BLaER1 treated with 17β-estradiol and CSF1 and Interleukin-3, amounts not matched to agents 10 nM and 100 nM (cell line): ENCODE results near the gene SLC39A11.
A peak's percentile ranks its signal among the peaks of the same experiment; 100 is the strongest.

ENCODE experiments used
- H3K27ac ChIP-seq, 11 experiments: shearing (Covaris generic); formaldehyde crosslinking; 2 replicates each; pipeline ENCODE4 v1.8.1; 2022
- H3K27me3 ChIP-seq, 11 experiments: shearing (Covaris generic); formaldehyde crosslinking; 2 replicates each; pipeline ENCODE4 v1.8.1; 2022
- H3K36me3 ChIP-seq, 11 experiments: shearing (Covaris generic); formaldehyde crosslinking; 2 replicates each; pipeline ENCODE4 v1.8.1; 2022
- H3K4me1 ChIP-seq, 10 experiments: shearing (Covaris generic); formaldehyde crosslinking; 2 replicates each; pipeline ENCODE4 v1.8.1; 2022
- H3K4me2 ChIP-seq, 11 experiments: shearing (Covaris generic); formaldehyde crosslinking; 2 replicates each; pipeline ENCODE4 v1.8.1; 2022
- H3K4me3 ChIP-seq, 10 experiments: shearing (Covaris generic); formaldehyde crosslinking; 2 replicates each; pipeline ENCODE4 v1.8.1; 2022
- H3K9ac ChIP-seq, 11 experiments: shearing (Covaris generic); formaldehyde crosslinking; 2 replicates each; pipeline ENCODE4 v1.8.1; 2022
- H3K9me3 ChIP-seq, 11 experiments: shearing (Covaris generic); formaldehyde crosslinking; replicated peaks in 1 of 11; 2 replicates each; pipeline ENCODE4 v1.8.1; 2022
- H4K20me1 ChIP-seq, 11 experiments: shearing (Covaris generic); formaldehyde crosslinking; 2 replicates each; pipeline ENCODE4 v1.8.1; 2022
- Cebpa-rat ChIP-seq, 11 experiments: shearing (Covaris generic); IDR thresholded peaks; 2 replicates each; pipeline ENCODE4 v1.8.1; 2022

Gene SLC39A11

DNA sequence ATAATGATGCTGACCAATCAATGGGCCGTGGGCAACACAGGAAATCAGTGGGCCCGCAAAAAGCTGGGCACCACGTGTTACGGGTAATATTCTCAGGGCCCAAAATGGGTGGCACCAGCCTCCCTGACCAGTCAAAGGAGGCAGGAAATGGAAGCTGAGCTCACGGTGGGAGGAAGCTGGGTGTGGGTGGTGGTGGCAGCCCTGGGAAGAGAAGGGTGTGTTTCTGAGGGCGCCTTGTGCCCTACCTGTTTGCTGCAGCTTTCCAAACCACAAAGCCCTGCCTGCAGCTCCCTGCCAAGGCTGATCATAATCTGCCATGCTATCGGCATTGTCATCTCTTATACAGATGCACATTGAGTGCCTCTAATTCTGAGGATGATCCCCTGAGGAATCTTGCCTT lies 457.9 kb downstream of the SLC39A11 start:
- peak overlapping the region in 1 of 11 experiments; percentile 12; a peak in 1 of 22 replicates for H3K4me2 ChIP-seq
- no peaks in the 10 kb centered on the region for H3K27me3 ChIP-seq
- no peak overlapping the region for H3K4me3 ChIP-seq
- H4K20me1 ChIP-seq, result no peaks in the 10 kb centered on the region
- H3K9me3 ChIP-seq, result 0 out of 22 replicates have a peak, but pooled peaks cover 0 to under 1% (median 0%) of the 10 kb centered on the region in 11 experiments
- no peak overlapping the region for H3K27ac ChIP-seq
- H3K36me3 ChIP-seq, result no peaks in the 10 kb centered on the region
- H3K4me1 ChIP-seq, result peaks cover 0 to 7% (median 0%) of the 10 kb centered on the region in 10 experiments; a peak in 2 of 20 replicates
- TF ChIP-seq Cebpa-rat (IDR thresholded peaks at IDR 0.05), result no peak
- H3K9ac ChIP-seq, result no peak overlapping the region

DNA sequence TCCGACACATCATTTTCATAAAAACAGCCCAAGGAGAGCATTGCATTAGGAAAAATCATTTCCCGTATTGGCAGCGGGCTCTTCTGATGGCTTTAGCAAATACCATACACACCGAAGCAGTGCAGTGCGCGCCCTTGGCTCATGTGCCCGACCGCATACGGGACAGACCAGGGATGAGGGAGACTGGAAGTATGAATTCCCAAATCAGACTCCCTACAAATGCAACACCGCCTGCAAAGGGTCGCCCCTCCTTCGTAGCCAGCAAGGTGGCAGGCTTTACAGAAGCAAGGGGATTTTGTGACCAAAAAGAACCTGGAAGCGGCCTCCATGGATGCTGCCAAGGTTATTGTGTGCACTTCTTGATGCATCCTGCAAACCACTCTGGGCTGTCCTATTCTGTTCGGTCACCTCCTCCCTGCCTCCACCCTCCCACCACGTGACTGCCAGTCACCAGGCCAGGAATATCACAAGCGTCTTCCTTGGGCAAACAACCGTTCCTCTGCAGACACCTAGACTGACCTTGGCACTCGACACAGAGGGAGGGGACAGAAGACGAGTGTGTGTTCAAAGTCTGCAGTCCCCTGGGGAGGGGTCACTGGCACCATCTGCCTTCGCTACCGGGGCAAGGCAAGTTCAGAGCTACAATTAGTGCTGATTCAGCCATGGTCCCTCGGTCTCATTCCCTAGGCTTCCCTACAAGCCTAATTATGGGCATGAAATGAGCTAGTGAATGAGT lies 460.4 kb downstream of the SLC39A11 start:
- Histone ChIP-seq H3K9me3 (peaks cover 0 to 19% (median 7%) of the 10 kb centered on the region in 11 experiments; a peak in 11 of 22 replicates), H3K9ac (no peak overlapping the region), H3K4me3 (no peak overlapping the region), H4K20me1 (no peaks in the 10 kb centered on the region), H3K4me1 (peaks cover 0 to 7% (median 0%) of the 10 kb centered on the region in 10 experiments; a peak in 2 of 20 replicates), H3K27me3 (no peaks in the 10 kb centered on the region), H3K36me3 (no peaks in the 10 kb centered on the region), H3K4me2 (no peak overlapping the region), H3K27ac (no peak overlapping the region)
- TF ChIP-seq Cebpa-rat (IDR thresholded peaks at IDR 0.05), result no peak

DNA sequence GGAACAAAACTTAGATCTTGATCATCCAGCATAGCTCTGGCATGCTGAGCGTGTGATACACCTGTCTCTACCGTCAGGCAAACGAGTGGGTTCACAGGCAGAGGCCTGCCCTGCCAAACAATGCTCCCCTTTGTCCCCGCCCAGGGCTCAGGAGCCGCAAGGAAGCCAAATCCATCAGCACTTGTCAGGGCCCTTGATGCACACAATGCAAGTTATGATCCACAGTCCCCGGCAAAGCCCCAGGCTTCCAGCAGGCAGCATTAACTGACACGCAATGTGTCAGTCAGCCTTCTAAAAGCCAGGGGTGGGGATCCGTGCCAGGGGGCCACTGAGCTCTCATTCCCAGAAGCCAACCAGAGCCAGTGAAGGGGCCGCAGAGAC lies 460.9 kb downstream of the SLC39A11 start:
- Histone ChIP-seq H3K4me2 (0 out of 22 replicates have a peak overlapping the region, but pooled peaks of 1 of the 11 experiments have one; percentile 10), H3K4me1 (peaks cover 0 to 7% (median 0%) of the 10 kb centered on the region in 10 experiments; a peak in 2 of 20 replicates), H3K27me3 (no peaks in the 10 kb centered on the region), H3K4me3 (no peak overlapping the region), H3K9me3 (peaks cover 2 to 24% (median 12%) of the 10 kb centered on the region in 11 experiments; a peak in 17 of 22 replicates), H3K9ac (no peak overlapping the region), H3K36me3 (no peaks in the 10 kb centered on the region), H3K27ac (no peak overlapping the region), H4K20me1 (no peaks in the 10 kb centered on the region)
- no peak for TF ChIP-seq Cebpa-rat (IDR thresholded peaks at IDR 0.05)

DNA sequence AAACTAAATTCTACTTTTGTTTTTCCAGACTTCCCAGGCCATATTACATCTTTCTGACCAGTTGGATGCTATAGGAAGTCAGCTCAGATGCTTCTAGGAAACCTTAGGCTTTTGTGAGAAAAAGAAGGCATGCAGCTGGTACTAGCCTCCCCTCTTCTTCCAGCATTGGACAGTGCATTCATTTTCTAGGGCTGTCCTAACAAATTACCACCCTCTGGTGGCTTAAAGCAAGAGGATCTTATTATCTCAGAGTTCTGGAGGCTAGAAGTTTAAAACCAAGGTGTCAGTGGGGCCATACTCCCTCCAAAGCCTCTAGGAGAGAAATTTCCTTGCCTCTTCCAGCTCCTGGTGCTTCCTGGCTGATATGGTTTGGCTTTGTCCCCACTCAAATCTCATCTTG lies 467.8 kb downstream of the SLC39A11 start:
- Histone ChIP-seq H3K9ac (no peak overlapping the region), H3K4me2 (no peak overlapping the region), H3K27me3 (peaks cover 0 to 21% (median 14%) of the 10 kb centered on the region in 11 experiments; a peak in 15 of 22 replicates), H3K4me3 (no peak overlapping the region), H4K20me1 (no peaks in the 10 kb centered on the region), H3K36me3 (no peaks in the 10 kb centered on the region), H3K27ac (no peak overlapping the region), H3K9me3 (peaks cover 30 to 74% (median 44%) of the 10 kb centered on the region in 11 experiments), H3K4me1 (no peaks in the 10 kb centered on the region)
- no peak for TF ChIP-seq Cebpa-rat (IDR thresholded peaks at IDR 0.05)

DNA sequence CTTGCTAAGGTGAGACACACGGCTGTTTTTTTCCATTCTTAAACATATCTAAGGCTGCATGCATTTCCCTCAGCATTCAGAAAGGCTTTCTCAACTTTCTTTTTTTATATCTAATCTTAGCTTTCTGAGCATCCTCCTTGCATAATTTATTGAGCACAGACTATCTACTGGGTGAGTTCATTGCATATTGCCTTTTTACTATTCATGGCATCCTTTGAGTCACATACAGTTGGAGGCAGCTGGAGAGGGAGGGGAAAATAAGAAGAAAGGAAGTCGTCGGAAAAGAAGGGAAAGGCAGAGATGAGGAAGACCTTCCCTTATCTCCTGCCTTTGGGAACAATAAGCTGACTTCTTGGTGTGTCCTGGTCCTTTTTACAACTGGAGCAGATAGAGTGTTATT lies 468.3 kb downstream of the SLC39A11 start:
- Histone ChIP-seq H3K27me3 (peaks cover 0 to 21% (median 14%) of the 10 kb centered on the region in 11 experiments; a peak in 15 of 22 replicates), H3K4me2 (no peak overlapping the region), H3K4me3 (no peak overlapping the region), H3K9me3 (peaks cover 30 to 70% (median 44%) of the 10 kb centered on the region in 11 experiments), H4K20me1 (no peaks in the 10 kb centered on the region), H3K27ac (no peak overlapping the region), H3K4me1 (no peaks in the 10 kb centered on the region), H3K36me3 (no peaks in the 10 kb centered on the region), H3K9ac (no peak overlapping the region)
- no peak for TF ChIP-seq Cebpa-rat (IDR thresholded peaks at IDR 0.05)

DNA sequence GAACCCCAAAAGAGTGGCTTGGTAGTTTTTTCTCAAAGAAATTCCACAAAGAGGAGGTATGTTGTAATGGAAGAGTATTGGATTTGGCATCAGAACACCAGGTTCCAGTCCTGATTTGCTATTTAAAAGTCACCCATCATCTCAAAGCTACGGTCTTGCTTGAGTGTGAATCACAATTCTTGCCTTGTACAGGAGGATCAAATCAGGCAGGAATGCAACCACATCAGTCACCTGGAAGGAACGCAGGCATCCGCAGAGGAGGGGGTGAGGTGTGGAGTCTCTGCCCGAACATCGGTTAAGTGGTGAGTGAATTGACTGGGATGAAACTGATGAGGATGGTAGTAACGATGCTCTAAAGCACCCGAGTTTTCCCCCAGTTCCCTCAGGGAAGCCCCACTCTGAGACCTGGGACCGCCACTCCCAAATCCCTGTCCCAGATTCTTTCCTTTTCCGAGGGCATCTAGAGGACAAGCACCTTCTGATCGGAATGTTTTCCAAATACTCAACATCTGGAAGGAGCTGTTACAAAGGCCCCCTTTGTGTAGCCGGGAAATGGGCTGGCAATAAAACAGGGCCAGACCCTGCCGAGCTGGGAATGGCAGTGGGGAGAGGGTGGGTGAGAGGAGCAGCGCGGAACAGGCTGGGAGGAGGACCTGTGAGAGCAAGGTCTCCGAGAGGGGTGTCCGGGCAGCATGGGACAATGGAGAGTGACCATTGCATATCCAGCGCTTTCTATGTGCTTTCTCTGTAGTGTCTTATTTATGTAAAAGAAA lies 469.6 kb downstream of the SLC39A11 start:
- no peak overlapping the region for H3K9ac ChIP-seq
- no peaks in the 10 kb centered on the region for H4K20me1 ChIP-seq
- H3K4me3 ChIP-seq, result no peak overlapping the region
- H3K27me3 ChIP-seq, result peaks cover 0 to 21% (median 14%) of the 10 kb centered on the region in 11 experiments; a peak in 15 of 22 replicates
- no peaks in the 10 kb centered on the region for H3K36me3 ChIP-seq
- no peak for TF ChIP-seq Cebpa-rat (IDR thresholded peaks at IDR 0.05)
- no peak overlapping the region for H3K27ac ChIP-seq
- H3K9me3 ChIP-seq, result peaks cover 30 to 68% (median 43%) of the 10 kb centered on the region in 11 experiments
- no peak overlapping the region for H3K4me2 ChIP-seq
- peaks cover 6 to 9% (median 8%) of the 10 kb centered on the region in 10 experiments; a peak in 17 of 20 replicates for H3K4me1 ChIP-seq

DNA sequence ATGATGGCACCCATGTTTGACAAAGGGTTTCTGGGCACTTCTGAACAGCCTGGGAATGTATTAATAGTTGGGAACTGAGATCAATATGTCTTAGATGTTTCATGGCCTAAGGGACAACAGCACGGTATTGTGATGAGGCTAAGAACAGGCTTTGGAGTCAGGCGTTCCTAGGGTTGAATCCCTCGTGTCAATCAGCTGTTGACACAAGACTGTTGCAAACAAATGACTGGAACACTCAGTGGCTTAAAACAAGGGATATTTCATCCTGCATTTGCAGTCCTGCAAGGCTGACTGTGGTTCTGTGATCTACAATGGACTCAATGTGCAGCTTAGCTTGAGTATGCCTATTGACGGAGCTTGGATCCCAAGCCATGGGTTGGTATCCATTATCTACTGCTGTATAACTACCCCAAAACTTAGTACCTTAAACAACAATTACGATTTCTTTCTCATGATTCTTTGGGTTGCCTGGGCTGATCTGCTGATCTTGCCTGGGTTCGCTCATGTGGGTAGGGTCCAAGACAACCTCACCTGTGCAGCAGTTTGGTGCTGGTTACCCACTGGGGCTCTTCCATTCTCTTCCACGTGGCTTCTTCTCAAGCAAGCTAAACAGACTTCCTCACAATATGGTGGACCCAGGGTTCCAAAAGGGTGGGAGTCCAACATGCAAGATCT lies 472.4 kb downstream of the SLC39A11 start:
- Histone ChIP-seq H3K27me3 (peaks cover 0 to 21% (median 14%) of the 10 kb centered on the region in 11 experiments; a peak in 15 of 22 replicates), H3K36me3 (no peaks in the 10 kb centered on the region), H4K20me1 (no peaks in the 10 kb centered on the region), H3K4me1 (peaks cover 10 to 14% (median 12%) of the 10 kb centered on the region in 10 experiments; a peak in 17 of 20 replicates), H3K9ac (no peak overlapping the region), H3K4me3 (no peak overlapping the region), H3K9me3 (peaks cover 10 to 41% (median 23%) of the 10 kb centered on the region in 11 experiments), H3K27ac (no peak overlapping the region), H3K4me2 (no peak overlapping the region)
- no peak for TF ChIP-seq Cebpa-rat (IDR thresholded peaks at IDR 0.05)

DNA sequence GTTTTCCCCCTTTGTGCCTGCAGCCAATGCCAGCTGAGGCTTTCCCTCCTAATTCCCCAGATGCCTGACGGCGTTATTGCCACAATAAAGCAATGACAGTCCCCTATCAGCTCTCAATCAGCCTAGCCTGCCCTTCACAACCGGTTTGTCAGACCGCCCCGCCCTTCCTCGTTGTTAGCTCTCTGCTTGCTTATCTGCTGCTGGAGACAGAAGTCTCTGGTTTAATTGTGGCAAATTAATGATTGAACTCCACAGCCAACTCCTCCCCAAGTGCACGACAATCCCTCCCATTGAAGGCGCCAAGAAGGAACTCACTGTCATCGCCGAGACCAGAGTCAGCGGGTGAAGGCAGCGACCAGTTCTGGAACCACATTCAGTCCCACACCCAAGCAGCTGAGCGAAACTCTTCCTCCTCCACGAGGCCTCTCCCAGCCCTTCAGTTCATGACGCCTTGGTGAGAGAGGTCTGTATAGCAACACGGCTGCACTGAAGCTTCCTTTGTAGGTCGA lies 474.4 kb downstream of the SLC39A11 start:
- peaks cover 0 to 21% (median 8%) of the 10 kb centered on the region in 11 experiments; a peak in 12 of 22 replicates for H3K9me3 ChIP-seq
- TF ChIP-seq Cebpa-rat (IDR thresholded peaks at IDR 0.05), result no peak
- no peak overlapping the region for H3K4me3 ChIP-seq
- H3K4me2 ChIP-seq, result peak overlapping the region; percentile 24 to 77 (median 61)
- H3K4me1 ChIP-seq, result peaks cover 10 to 29% (median 14%) of the 10 kb centered on the region in 10 experiments
- no peaks in the 10 kb centered on the region for H3K36me3 ChIP-seq
- H3K27ac ChIP-seq, result no peak overlapping the region
- peak overlapping the region in 3 of 11 experiments; percentile 8 to 50 (median 11); a peak in 3 of 22 replicates for H3K9ac ChIP-seq
- no peaks in the 10 kb centered on the region for H4K20me1 ChIP-seq
- peaks cover 0 to 9% (median 8%) of the 10 kb centered on the region in 11 experiments; a peak in 15 of 22 replicates for H3K27me3 ChIP-seq
